GM18951 (cell line): Measurements from ENCODE around the gene NPHP1.
"Not testable (repeated sequence)": the region's sequence is repeated elsewhere in the genome, so short reads cannot be mapped to it uniquely, and the experiment has no call there.

Source experiments
- POLR2A ChIP-seq: IDR thresholded peaks from 4 replicates; pipeline ENCODE4 v1.6.1; 2011; ENCODE audit warnings: mild to moderate bottlenecking; ENCODE audit not compliant: insufficient read length, insufficient read depth; ENCODE audit errors: extremely low read depth
- in situ Hi-C: fragments of 300-500 bp; cut with MboI; formaldehyde crosslinking; loops from one replicate; pipeline ENCODE4 v1.12.0; 2022; ENCODE audit warnings: low sequenced_read_pairs, mixed read lengths, inconsistent platforms; ENCODE audit not compliant: unreplicated experiment

The NPHP1 gene

DNA sequence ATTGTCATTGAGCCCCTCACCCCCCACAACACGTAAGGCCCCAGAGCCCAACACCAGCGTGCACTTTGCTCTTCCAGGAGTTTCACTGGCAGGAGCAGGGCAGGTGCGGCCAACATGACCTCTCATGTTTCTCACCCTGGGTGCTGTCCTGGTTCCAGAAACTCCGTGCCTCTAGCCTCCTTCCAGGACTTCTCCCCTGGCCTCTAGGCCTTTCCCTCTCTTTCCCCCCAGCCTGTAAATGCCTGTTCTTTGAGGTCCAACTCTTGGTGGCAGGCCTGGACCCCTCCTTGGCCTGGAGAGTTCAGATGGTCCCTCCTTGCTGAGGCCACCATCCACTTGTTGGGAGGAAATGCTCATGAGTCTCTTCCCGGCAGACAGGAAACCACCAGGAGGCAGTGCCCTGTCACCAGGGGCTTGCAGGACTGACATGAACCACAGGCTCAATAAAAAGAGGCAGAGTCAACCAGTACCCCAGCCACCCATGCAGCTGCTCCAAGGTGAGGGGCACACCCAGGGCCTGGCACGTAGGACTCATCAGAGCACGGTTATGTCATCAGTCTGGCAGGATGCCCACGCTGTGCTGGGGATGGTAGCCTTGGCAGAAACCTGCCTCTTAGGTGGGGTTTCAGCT is 90.7 kb downstream of the NPHP1 start:
- in situ Hi-C loops, result no loop called here
- no peak for TF ChIP-seq POLR2A

DNA sequence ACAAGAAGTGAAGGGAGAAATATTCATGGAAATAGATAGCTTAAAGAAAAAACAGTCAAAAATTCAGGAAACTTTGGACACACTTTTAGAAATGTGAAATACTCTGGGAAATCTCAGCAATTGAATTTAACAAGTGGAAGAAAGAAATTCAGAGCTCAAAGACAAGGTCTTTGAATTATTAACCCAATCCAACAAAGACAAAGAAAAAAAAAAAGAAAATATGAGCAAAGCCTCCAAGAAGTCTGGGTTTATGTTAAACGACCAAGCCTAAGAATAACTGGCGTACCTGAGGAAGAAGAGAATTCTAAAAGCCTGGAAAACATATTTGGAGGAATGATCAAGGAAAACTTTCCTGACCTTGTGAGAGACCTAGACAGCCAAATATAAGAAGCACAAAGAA is 96.5 kb downstream of the NPHP1 start:
- in situ Hi-C loops, result not testable (repeated sequence)

DNA sequence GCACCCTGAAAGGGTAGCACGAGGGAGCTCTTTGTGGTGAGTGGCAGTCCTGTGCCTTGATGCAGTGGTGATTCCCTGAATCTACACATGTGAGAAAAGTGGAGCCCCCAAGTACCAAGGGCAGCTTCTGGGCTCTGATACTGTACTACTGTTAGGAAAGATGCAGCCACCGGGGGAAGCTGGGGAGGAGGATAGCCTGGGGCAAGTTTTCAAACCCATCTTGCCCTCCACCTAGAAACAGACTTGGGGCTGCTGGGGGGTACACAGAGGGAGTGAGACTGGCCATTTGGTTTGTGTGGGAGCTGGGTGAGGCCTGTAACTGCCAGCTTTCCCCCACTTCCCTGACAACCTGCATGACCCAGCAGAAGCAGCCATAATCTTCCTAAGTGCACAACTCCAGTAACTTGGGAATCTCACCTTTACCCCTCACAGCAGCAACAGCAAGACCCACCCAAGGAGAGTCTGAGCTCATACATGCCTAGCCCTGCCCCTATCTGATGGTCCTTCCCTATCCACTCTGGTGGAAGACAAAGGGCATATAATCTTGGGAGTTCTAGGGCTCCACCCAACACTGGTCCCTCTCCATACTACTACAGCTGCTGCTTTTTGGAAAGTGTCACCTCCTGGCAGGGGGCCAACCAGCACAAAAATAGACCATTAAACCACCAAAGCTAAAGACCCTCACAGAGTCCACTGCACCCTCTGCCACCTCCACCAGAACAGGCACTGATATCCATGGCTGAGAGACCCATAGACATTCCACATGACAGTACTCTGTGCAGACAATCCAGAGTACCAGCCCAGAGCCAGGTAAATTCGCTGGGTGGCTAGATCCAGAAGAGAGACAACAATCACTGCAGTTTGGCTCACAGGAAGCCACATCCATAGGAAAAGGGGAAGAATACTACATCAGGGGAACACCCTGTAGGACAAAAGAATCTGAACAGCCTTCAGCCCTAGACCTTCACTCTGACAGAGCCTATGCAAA is 97.4 kb downstream of the NPHP1 start:
- in situ Hi-C loops, result no loop called here

DNA sequence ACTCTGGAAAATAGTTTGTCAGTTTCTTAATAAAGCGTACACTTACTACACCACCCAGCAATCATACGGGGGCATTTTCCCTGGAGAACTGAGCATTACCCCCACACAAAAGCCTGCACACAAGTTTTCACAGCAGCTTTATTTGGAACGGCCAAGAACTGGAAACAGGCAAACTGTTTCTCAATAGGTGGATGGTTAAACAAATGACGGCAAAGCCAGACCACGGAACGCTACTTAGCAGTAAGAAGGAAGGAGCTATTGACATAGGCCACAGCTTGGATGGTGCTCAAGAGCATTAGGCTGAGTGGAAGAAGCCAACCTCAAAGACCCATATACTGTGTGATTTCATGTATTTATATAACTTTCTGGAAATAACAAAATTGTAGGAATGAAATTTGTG is 98.2 kb downstream of the NPHP1 start:
- TF ChIP-seq POLR2A, result no peak
- in situ Hi-C loops, result no loop called here

More for the DNA sequence above, 97.4 kb downstream of the NPHP1 start:
- no peak for TF ChIP-seq POLR2A

DNA sequence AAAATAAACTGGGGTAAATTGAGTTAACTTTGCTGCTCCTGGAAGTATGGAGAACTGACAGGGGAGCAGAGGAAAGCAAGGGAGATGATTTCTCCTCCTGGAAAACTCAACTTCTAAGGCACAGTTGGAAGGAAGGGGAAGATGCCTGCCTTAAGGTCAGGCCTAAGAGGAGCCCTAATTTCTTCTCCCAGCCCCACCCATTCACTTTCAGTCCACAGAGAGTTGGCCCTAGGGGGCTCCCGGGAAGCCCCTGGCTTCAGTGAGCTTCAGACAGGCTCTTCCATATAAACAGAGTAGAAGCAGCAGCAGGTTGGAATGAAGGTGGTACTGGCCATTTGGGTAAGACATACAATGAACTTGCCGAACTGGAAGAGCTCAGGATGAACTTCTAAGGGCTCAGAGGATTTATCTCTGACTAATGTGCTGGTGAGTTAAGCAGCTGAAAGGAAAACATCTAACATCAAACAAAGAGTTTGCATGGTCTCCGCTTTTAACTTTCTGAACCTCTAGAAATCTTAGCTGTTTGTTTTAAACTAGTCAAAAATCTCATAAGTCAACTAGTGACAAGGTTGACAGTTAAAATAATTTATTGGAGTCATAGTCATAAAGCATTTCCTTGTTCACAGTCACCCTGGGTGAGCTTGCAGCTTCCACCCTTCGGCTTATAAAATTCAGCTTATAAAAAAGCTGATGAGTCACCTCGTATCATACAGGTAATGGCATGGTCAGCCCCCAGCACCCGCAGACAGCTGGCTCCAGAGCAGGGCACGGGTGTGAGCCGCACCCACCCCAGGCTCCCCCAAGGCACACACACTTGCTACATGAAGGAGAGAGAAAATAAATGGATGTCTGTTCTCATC is 99.0 kb downstream of the NPHP1 start:
- in situ Hi-C loops, result no loop called here
- TF ChIP-seq POLR2A, result no peak

DNA sequence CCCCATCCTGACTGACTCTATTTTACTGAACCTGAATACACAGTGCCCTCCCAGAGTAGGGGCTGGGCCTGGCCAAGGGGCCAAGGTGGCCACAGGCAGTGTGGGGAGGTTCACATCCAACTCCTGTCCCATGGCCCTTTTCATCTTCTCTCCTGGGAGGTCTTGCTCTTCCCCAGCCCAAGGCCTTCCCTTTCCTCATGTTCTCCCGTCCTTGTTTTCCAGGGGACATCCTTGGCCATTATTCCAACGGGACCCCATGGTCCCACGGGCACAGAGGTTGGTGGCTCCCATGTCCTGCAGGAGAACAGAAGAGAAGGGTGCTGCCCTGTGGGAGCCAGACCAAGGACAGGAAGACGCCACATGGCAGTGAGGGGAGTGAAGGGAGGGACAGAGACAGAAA is 99.6 kb downstream of the NPHP1 start:
- TF ChIP-seq POLR2A, result no peak
- in situ Hi-C loops, result no loop called here

DNA sequence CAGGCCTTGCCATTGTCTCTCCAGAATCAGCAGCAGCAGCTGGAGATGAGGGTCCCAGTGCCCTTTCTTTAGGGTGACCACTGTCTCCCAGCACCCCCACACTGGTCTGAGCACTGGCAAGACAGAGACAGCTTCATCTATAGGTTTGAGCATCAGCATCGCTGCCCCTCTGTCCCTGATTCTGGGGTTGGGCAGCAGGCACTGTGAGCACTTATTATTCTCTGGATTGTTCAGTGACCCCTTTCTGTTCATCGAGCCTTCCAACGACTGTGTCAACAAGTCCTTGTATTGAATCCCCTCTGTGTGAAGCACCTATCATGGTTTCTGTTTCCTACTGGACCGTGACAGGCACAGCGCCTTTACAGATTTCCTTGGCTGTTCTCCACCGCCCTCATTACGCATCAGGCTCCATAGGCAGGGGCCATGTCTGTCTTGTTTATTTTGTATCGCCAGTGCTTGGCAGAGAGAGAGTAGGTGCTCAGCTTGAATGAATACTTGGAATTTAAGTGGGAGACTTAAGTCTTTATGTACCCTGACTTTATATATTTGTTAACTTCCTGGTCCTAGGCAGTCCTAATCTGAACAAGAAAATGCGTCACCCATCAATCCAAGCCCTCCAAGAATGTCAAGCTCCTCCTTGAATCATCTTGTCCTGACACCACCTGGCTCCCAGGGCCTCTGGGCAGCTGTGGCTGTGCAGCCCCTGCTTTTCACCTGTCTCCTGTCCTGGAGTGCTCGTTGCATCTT is 100.6 kb downstream of the NPHP1 start:
- no peak for TF ChIP-seq POLR2A
- in situ Hi-C loops, result no loop called here

DNA sequence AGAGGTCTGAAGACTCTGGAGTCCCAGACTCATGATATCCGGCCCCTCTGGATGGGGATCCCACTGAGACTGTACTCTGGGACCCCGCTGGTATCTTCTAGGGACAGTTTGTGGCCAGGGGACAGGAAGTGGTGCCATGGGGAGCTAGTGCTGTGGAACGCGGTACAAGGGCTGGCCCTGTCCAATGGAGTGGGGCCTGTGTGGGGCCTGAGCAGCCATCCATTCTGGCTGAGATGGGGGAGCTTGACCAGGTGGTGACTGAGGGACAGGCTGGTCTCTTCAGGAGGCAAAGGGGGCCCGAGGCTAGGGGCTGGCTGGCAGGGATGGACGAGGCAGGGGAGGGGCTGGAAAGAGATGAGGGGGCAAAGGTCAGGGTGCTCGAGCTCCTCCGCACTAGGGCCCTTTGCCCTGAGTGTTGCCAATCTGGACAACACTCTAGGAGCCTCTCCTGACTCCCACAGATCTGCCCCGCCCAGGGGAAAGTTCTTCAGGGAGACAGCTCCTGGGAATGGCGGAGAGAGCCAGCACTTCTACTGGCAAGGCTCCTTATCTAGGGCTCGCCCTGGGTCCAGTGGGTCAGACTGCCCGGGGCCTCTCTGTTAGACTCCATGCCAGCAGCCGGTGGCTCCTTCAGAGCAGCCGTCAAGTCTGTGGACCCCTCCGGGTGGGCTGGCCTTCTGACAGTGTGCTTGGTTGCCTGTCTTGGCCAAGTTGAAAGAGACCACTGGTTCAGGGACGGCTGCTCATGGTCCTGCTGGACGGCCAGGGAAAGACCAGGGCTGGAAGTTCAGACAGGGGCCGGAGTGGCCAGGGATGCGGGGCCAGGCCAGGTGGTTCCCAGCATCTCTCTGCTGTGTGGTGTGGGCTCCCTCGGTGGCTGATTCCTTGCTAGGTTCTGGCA is 101.5 kb downstream of the NPHP1 start:
- TF ChIP-seq POLR2A, result no peak
- in situ Hi-C loops, result no loop called here

DNA sequence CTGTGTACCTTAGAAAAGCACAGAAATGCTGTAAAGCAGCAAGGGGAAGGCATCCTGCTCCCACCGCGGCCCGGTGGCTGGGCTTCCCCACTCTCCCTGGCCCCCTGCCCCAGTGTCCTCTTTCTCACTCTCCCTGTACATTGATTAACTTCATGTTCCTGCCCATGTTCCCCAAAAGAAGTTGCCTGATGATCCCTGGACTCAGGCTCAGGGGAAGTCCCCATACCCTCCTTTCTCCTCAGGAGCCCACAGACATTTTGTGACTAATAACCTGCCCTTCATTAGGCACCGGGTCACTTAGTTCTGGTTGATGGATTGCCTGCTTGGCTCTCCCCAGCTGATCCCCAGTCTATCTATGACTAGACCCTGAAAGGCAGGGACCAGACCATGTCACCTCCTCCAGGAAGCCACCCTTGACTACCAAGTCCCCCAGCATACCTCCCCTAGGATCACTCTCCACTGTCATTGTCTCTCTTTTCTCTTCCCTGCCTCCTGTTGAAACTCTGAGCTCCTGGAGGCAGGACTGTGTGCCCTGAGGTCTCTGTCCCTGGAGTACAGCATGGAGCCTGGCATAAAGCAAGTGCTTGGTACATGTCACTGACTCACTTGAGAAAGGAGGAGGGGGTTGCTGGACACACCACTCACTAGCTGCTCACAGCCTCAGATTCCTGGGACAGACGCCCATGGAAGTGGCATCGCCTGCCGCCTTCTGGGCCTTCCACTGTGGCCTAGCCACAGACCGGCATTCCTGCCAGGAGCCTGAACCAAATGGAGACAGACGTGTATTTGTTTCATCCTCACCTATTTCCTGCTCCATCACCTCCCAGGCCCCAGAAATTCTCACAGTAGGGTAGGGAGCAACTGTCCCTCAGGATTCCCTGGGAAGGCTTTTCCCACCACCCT is 102.7 kb downstream of the NPHP1 start:
- in situ Hi-C loops, result no loop called here
- TF ChIP-seq POLR2A, result no peak

DNA sequence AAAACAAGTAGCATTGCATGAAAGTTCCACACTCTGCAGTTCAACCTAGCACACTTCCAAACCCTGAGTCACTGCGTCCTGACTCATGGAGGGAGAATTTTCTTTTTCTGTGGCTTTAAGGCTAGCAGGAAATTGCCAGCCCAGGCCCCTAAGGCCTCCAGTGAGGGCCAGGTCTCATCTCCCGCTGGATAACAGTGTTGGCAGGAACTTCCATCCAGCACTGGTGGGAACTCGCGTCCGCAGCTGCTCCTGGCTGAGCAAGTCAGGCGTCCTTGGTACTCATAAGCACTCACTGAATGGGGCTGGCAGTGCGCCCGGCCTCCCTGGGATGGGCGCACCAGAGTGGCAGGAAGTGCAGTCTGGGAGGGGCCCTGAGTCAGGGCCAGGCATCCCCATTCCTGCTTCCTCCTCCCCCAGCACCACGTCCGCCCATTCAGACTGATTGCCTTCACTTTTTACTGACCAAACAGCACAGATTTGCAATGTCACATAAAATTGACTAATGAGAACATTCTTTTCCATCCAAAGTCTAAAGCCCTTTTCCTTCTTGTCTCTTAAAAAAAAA is 103.5 kb downstream of the NPHP1 start:
- in situ Hi-C loops, result no loop called here
- TF ChIP-seq POLR2A, result no peak

DNA sequence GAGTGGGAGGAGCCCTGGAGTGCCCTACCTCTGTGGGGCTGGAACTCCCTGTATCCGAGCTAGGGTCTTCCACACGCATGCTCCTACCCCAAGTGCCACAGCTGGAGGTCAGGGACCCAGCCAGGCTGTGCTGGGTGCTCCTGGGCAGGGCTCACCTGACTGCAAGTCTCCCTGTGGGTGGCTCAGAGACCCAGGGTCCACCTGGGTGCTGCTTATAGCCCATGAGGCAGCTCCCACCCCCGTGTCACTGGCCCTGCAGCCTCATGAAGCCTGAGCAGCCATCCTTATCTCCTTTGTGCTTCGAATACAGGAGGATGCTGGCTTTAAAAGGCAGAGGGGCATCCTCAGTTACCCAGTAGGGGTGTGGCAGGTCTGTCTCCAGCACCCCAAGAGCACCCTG is 103.9 kb downstream of the NPHP1 start:
- in situ Hi-C loops, result not testable (repeated sequence)
